ENCODE results near the gene LOXHD1. TPM values are rescaled to one million over a fixed set of nuclear protein-coding genes. Genes with fewer than 3 reads are reported as not detected.
A peak's percentile ranks its signal among the peaks of the same experiment; 100 is the strongest.

Gene LOXHD1
- total RNA-seq, 3 donors from 2014 or later (not counting 1 experiment from before 2014, with no cell fraction given), result 0.11 to 0.48 (median 0.14) TPM

- no peaks in the 10 kb centered on the region for H3K9me3 Mint-ChIP-seq
- no peaks in the 10 kb centered on the region for H3K9me3 ChIP-seq (ENCODE audit: control insufficient read depth, insufficient read depth, low read length)
- H3K4me3 Mint-ChIP-seq, result no peak overlapping the region
- no peak overlapping the region for H3K27ac Mint-ChIP-seq
- 92% methylated on average over 4 of the region's 4 CpGs for WGBS (ENCODE audit: insufficient coverage)
- TF ChIP-seq CTCF (IDR thresholded peaks at IDR 0.05), result no peak
- peaks cover 2 to 12% of the 10 kb centered on the region in 2 donors for H3K4me1 Mint-ChIP-seq
- no peak overlapping the region for H3K4me3 ChIP-seq (ENCODE audit: low read length)
- H3K27me3 ChIP-seq (ENCODE audit: control insufficient read depth, insufficient read depth, low read length), result no peaks in the 10 kb centered on the region
- intact Hi-C loops (cut with micrococcal nuclease), result no loop called here
- H3K27me3 Mint-ChIP-seq (ENCODE audit: low read depth in 2 of 2), result peaks cover 6 to 14% of the 10 kb centered on the region in 2 donors
- no peaks in the 10 kb centered on the region for H3K36me3 ChIP-seq (ENCODE audit: control insufficient read depth, insufficient read depth, low read length)
- peaks cover 6% of the 10 kb centered on the region for H3K4me1 ChIP-seq (ENCODE audit: control insufficient read depth, insufficient read depth, low read length)
- DNase-seq (no peak), ATAC-seq (peak in 1 of 3 donors; percentile 37)
- H3K36me3 Mint-ChIP-seq, result no peaks in the 10 kb centered on the region
- H3K27ac ChIP-seq (ENCODE audit: low read length), result no peak overlapping the region
Measured at GRCh38 chr18:46475390-46475752, 181.6 kb downstream of the LOXHD1 start.

DNA sequence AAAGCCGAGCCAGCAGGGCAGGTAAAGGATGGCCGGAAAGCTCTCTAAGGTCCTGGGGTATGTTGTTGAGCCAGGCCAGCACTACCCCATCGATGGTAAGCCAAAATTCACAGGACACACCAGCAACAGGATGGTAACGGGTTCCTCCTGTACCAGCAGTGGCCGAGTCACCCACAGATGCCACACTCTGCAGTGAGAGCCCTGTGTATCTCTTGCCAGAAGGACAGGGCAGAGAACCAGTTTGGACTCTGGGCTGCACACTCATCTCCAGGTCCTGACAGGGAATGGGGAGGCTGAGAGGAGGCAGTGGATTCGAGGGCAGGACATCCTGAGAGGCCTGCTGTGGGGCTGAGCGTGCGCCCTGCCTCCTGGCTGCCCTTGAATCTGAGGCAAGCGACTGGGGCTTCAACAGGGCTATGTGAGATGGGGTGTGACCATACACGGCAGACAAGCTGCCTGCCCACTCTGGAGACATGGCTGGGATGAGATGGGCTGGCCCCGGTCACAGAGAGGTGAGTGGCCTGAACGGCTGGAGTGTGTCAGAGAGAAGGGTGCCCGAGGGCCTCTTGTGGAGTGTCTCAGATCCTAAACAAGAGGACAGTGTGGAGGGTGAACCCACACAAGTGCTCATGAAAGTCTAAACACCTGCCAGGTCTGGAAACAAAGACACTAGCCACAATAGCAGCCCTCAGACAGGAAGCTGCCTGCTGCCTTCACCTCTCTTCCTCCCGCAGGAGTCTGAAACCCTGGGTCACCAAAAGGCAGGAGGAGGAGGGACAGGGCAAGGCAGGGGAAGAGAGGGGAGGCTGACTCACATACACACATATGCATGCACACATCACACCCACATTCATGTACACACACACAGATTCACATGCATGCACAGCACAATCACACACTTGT, 182.3 kb downstream of the LOXHD1 start:
- intact Hi-C loops (cut with micrococcal nuclease), result no loop called here
- no peaks in the 10 kb centered on the region for H3K27me3 ChIP-seq (ENCODE audit: control insufficient read depth, insufficient read depth, low read length)
- no peak overlapping the region for H3K4me3 ChIP-seq (ENCODE audit: low read length)
- no peaks in the 10 kb centered on the region for H3K36me3 Mint-ChIP-seq
- peaks cover 0 to 12% of the 10 kb centered on the region in 2 donors for H3K4me1 Mint-ChIP-seq
- no peak for TF ChIP-seq CTCF (IDR thresholded peaks at IDR 0.05)
- H3K36me3 ChIP-seq (ENCODE audit: control insufficient read depth, insufficient read depth, low read length), result no peaks in the 10 kb centered on the region
- H3K27ac ChIP-seq (ENCODE audit: low read length), result no peak overlapping the region
- H3K4me1 ChIP-seq (ENCODE audit: control insufficient read depth, insufficient read depth, low read length), result peaks cover 6% of the 10 kb centered on the region
- 78% methylated on average over 13 of the region's 14 CpGs for WGBS (ENCODE audit: insufficient coverage)
- no peaks in the 10 kb centered on the region for H3K9me3 Mint-ChIP-seq
- peak in 1 of 3 donors; percentile 21 for ATAC-seq
- H3K27ac Mint-ChIP-seq, result no peak overlapping the region
- no peaks in the 10 kb centered on the region for H3K9me3 ChIP-seq (ENCODE audit: control insufficient read depth, insufficient read depth, low read length)
- H3K27me3 Mint-ChIP-seq (ENCODE audit: low read depth in 2 of 2), result peaks cover 8 to 14% of the 10 kb centered on the region in 2 donors
- DNase-seq, result no peak
- H3K4me3 Mint-ChIP-seq, result no peak overlapping the region

- H3K9me3 ChIP-seq (ENCODE audit: control insufficient read depth, insufficient read depth, low read length), result no peaks in the 10 kb centered on the region
- intact Hi-C loops (cut with micrococcal nuclease), result no loop called here
- H3K4me3 Mint-ChIP-seq, result no peak overlapping the region
- H3K36me3 Mint-ChIP-seq, result no peaks in the 10 kb centered on the region
- no peak overlapping the region for H3K27ac ChIP-seq (ENCODE audit: low read length)
- no peak overlapping the region for H3K4me3 ChIP-seq (ENCODE audit: low read length)
- H3K4me1 Mint-ChIP-seq, result peaks cover 0 to 12% of the 10 kb centered on the region in 2 donors
- no peaks in the 10 kb centered on the region for H3K27me3 ChIP-seq (ENCODE audit: control insufficient read depth, insufficient read depth, low read length)
- H3K27me3 Mint-ChIP-seq (ENCODE audit: low read depth in 2 of 2), result peaks cover 5 to 6% of the 10 kb centered on the region in 2 donors
- H3K9me3 Mint-ChIP-seq, result no peaks in the 10 kb centered on the region
- no peak for DNase-seq
- no peaks in the 10 kb centered on the region for H3K36me3 ChIP-seq (ENCODE audit: control insufficient read depth, insufficient read depth, low read length)
- ATAC-seq, result no peak
- H3K27ac Mint-ChIP-seq, result no peak overlapping the region
- H3K4me1 ChIP-seq (ENCODE audit: control insufficient read depth, insufficient read depth, low read length), result peaks cover 6% of the 10 kb centered on the region
- WGBS (ENCODE audit: insufficient coverage), result 89% methylated on average over 3 of the region's 3 CpGs
- no peak for TF ChIP-seq CTCF (IDR thresholded peaks at IDR 0.05)
Measured at GRCh38 chr18:46471809-46472498, 185.1 kb downstream of the LOXHD1 start.
